Measurements from ENCODE around the gene DRAM1.
A peak's percentile ranks its signal among the peaks of the same experiment; 100 is the strongest.
"Not testable (repeated sequence)": the region's sequence is repeated elsewhere in the genome, so short reads cannot be mapped to it uniquely, and the experiment has no call there.

DRAM1 gene

GRCh38 chr12:101884781-101885340, 7.5 kb downstream of the DRAM1 start:
- not testable (repeated sequence) for H3K4me3 ChIP-seq (ENCODE audit: low read depth in 1 of 2, low read length in 2 of 2); H3K36me3 ChIP-seq (ENCODE audit: insufficient read depth, low read length); H3K4me1 ChIP-seq (ENCODE audit: insufficient read depth, low read length); H3K9me3 ChIP-seq (ENCODE audit: low read length); H3K27ac ChIP-seq (ENCODE audit: low read depth, low read length); H3K9ac ChIP-seq (ENCODE audit: low read length); H3K27me3 ChIP-seq (ENCODE audit: control insufficient read depth in 1 of 2, insufficient read depth in 2 of 2, low read length in 2 of 2)

- Histone ChIP-seq H3K36me3 (ENCODE audit: insufficient read depth, low read length) (no peaks in the 10 kb centered on the region), H3K4me3 (ENCODE audit: low read depth in 1 of 2, low read length in 2 of 2) (no peak overlapping the region), H3K9ac (ENCODE audit: low read length) (no peak overlapping the region), H3K9me3 (ENCODE audit: low read length) (no peaks in the 10 kb centered on the region), H3K27me3 (ENCODE audit: control insufficient read depth in 1 of 2, insufficient read depth in 2 of 2, low read length in 2 of 2) (no peaks in the 10 kb centered on the region), H3K4me1 (ENCODE audit: insufficient read depth, low read length) (peaks cover 3% of the 10 kb centered on the region), H3K27ac (ENCODE audit: low read depth, low read length) (no peak overlapping the region)
These were observed 8.7 kb downstream of the DRAM1 start for GRCh38 chr12:101885912-101886561.

GRCh38 chr12:101889211-101889752, 11.9 kb downstream of the DRAM1 start:
- H3K36me3 ChIP-seq (ENCODE audit: insufficient read depth, low read length) = no peaks in the 10 kb centered on the region
- H3K27me3 ChIP-seq (ENCODE audit: control insufficient read depth in 1 of 2, insufficient read depth in 2 of 2, low read length in 2 of 2) = no peaks in the 10 kb centered on the region
- no peaks in the 10 kb centered on the region for H3K9me3 ChIP-seq (ENCODE audit: low read length)
- no peak overlapping the region for H3K9ac ChIP-seq (ENCODE audit: low read length)
- H3K4me1 ChIP-seq (ENCODE audit: insufficient read depth, low read length) = peaks cover 19% of the 10 kb centered on the region
- H3K4me3 ChIP-seq (ENCODE audit: low read depth in 1 of 2, low read length in 2 of 2) = no peak overlapping the region
- H3K27ac ChIP-seq (ENCODE audit: low read depth, low read length) = no peak overlapping the region

- Histone ChIP-seq H3K27ac (ENCODE audit: low read depth, low read length) (peak overlapping the region; percentile 65), H3K36me3 (ENCODE audit: insufficient read depth, low read length) (no peaks in the 10 kb centered on the region), H3K4me1 (ENCODE audit: insufficient read depth, low read length) (peaks cover 19% of the 10 kb centered on the region), H3K27me3 (ENCODE audit: control insufficient read depth in 1 of 2, insufficient read depth in 2 of 2, low read length in 2 of 2) (no peaks in the 10 kb centered on the region), H3K9ac (ENCODE audit: low read length) (no peak overlapping the region), H3K4me3 (ENCODE audit: low read depth in 1 of 2, low read length in 2 of 2) (no peak overlapping the region), H3K9me3 (ENCODE audit: low read length) (no peaks in the 10 kb centered on the region)
These were observed 14.1 kb downstream of the DRAM1 start for GRCh38 chr12:101891462-101891971.

- H3K4me3 ChIP-seq (ENCODE audit: low read depth in 1 of 2, low read length in 2 of 2) = no peak overlapping the region
- no peaks in the 10 kb centered on the region for H3K36me3 ChIP-seq (ENCODE audit: insufficient read depth, low read length)
- no peak overlapping the region for H3K9ac ChIP-seq (ENCODE audit: low read length)
- H3K9me3 ChIP-seq (ENCODE audit: low read length) = no peaks in the 10 kb centered on the region
- H3K27me3 ChIP-seq (ENCODE audit: control insufficient read depth in 1 of 2, insufficient read depth in 2 of 2, low read length in 2 of 2) = no peaks in the 10 kb centered on the region
- H3K4me1 ChIP-seq (ENCODE audit: insufficient read depth, low read length) = peaks cover 19% of the 10 kb centered on the region
- no peak overlapping the region for H3K27ac ChIP-seq (ENCODE audit: low read depth, low read length)
These were observed 15.4 kb downstream of the DRAM1 start for GRCh38 chr12:101892794-101893193.

GRCh38 chr12:101901777-101902176, 24.4 kb downstream of the DRAM1 start:
- Histone ChIP-seq H3K9ac (ENCODE audit: low read length) (no peak overlapping the region), H3K9me3 (ENCODE audit: low read length) (no peaks in the 10 kb centered on the region), H3K27me3 (ENCODE audit: control insufficient read depth in 1 of 2, insufficient read depth in 2 of 2, low read length in 2 of 2) (no peaks in the 10 kb centered on the region), H3K27ac (ENCODE audit: low read depth, low read length) (no peak overlapping the region), H3K4me3 (ENCODE audit: low read depth in 1 of 2, low read length in 2 of 2) (no peak overlapping the region), H3K36me3 (ENCODE audit: insufficient read depth, low read length) (peaks cover 10% of the 10 kb centered on the region), H3K4me1 (ENCODE audit: insufficient read depth, low read length) (no peaks in the 10 kb centered on the region)

- Histone ChIP-seq H3K36me3 (ENCODE audit: insufficient read depth, low read length) (peaks cover 11% of the 10 kb centered on the region), H3K9me3 (ENCODE audit: low read length) (no peaks in the 10 kb centered on the region), H3K4me3 (ENCODE audit: low read depth in 1 of 2, low read length in 2 of 2) (no peak overlapping the region), H3K9ac (ENCODE audit: low read length) (no peak overlapping the region), H3K27ac (ENCODE audit: low read depth, low read length) (no peak overlapping the region), H3K4me1 (ENCODE audit: insufficient read depth, low read length) (no peaks in the 10 kb centered on the region), H3K27me3 (ENCODE audit: control insufficient read depth in 1 of 2, insufficient read depth in 2 of 2, low read length in 2 of 2) (no peaks in the 10 kb centered on the region)
These were observed 25.3 kb downstream of the DRAM1 start for GRCh38 chr12:101902641-101903040.

- Histone ChIP-seq H3K27ac (ENCODE audit: low read depth, low read length) (no peak overlapping the region), H3K4me1 (ENCODE audit: insufficient read depth, low read length) (no peaks in the 10 kb centered on the region), H3K9me3 (ENCODE audit: low read length) (no peaks in the 10 kb centered on the region), H3K36me3 (ENCODE audit: insufficient read depth, low read length) (peaks cover 18% of the 10 kb centered on the region), H3K9ac (ENCODE audit: low read length) (no peak overlapping the region), H3K4me3 (ENCODE audit: low read depth in 1 of 2, low read length in 2 of 2) (no peak overlapping the region), H3K27me3 (ENCODE audit: control insufficient read depth in 1 of 2, insufficient read depth in 2 of 2, low read length in 2 of 2) (no peaks in the 10 kb centered on the region)
These were observed 28.8 kb downstream of the DRAM1 start for GRCh38 chr12:101906226-101906625.

GRCh38 chr12:101908395-101908794, 31.0 kb downstream of the DRAM1 start:
- Histone ChIP-seq H3K27ac (ENCODE audit: low read depth, low read length) (no peak overlapping the region), H3K4me3 (ENCODE audit: low read depth in 1 of 2, low read length in 2 of 2) (no peak overlapping the region), H3K27me3 (ENCODE audit: control insufficient read depth in 1 of 2, insufficient read depth in 2 of 2, low read length in 2 of 2) (no peaks in the 10 kb centered on the region), H3K9me3 (ENCODE audit: low read length) (no peaks in the 10 kb centered on the region), H3K4me1 (ENCODE audit: insufficient read depth, low read length) (no peaks in the 10 kb centered on the region), H3K36me3 (ENCODE audit: insufficient read depth, low read length) (peaks cover 8% of the 10 kb centered on the region), H3K9ac (ENCODE audit: low read length) (no peak overlapping the region)

GRCh38 chr12:101909646-101910045, 32.3 kb downstream of the DRAM1 start:
- no peak overlapping the region for H3K9ac ChIP-seq (ENCODE audit: low read length)
- no peak overlapping the region for H3K4me3 ChIP-seq (ENCODE audit: low read depth in 1 of 2, low read length in 2 of 2)
- H3K36me3 ChIP-seq (ENCODE audit: insufficient read depth, low read length) = peaks cover 8% of the 10 kb centered on the region
- H3K9me3 ChIP-seq (ENCODE audit: low read length) = no peaks in the 10 kb centered on the region
- H3K4me1 ChIP-seq (ENCODE audit: insufficient read depth, low read length) = no peaks in the 10 kb centered on the region
- H3K27ac ChIP-seq (ENCODE audit: low read depth, low read length) = no peak overlapping the region
- no peaks in the 10 kb centered on the region for H3K27me3 ChIP-seq (ENCODE audit: control insufficient read depth in 1 of 2, insufficient read depth in 2 of 2, low read length in 2 of 2)

- no peaks in the 10 kb centered on the region for H3K27me3 ChIP-seq (ENCODE audit: control insufficient read depth in 1 of 2, insufficient read depth in 2 of 2, low read length in 2 of 2)
- no peak overlapping the region for H3K27ac ChIP-seq (ENCODE audit: low read depth, low read length)
- H3K9me3 ChIP-seq (ENCODE audit: low read length) = no peaks in the 10 kb centered on the region
- no peak overlapping the region for H3K9ac ChIP-seq (ENCODE audit: low read length)
- no peaks in the 10 kb centered on the region for H3K4me1 ChIP-seq (ENCODE audit: insufficient read depth, low read length)
- H3K36me3 ChIP-seq (ENCODE audit: insufficient read depth, low read length) = no peaks in the 10 kb centered on the region
- no peak overlapping the region for H3K4me3 ChIP-seq (ENCODE audit: low read depth in 1 of 2, low read length in 2 of 2)
These were observed 38.5 kb downstream of the DRAM1 start for GRCh38 chr12:101915841-101916240.

GRCh38 chr12:101918805-101919204, 41.4 kb downstream of the DRAM1 start:
- H3K27ac ChIP-seq (ENCODE audit: low read depth, low read length); H3K9me3 ChIP-seq (ENCODE audit: low read length); H3K4me3 ChIP-seq (ENCODE audit: low read depth in 1 of 2, low read length in 2 of 2); H3K36me3 ChIP-seq (ENCODE audit: insufficient read depth, low read length); H3K4me1 ChIP-seq (ENCODE audit: insufficient read depth, low read length); H3K27me3 ChIP-seq (ENCODE audit: control insufficient read depth in 1 of 2, insufficient read depth in 2 of 2, low read length in 2 of 2); H3K9ac ChIP-seq (ENCODE audit: low read length): not testable (repeated sequence)

Measured in muscle layer of colon (tissue), 2 donors.